K562 (cell line): Measurements from ENCODE around the gene RFLNA. TPM values are rescaled to one million over a fixed set of nuclear protein-coding genes. Genes with fewer than 3 reads are reported as not detected.

Experiments
- ATAC-seq: fragments of 200-7000 bp; cut with Tn5 transposase; 3 replicates; pipeline ENCODE4 v1.9.1; 2020; ENCODE audit warnings: moderate library complexity
- BruUV-seq: library from RNA; stranded (reverse); fragments of 400-500 nt; replicated peaks from 2 replicates; lab custom pipeline; 2021; lab: Mats Ljungman, UMichigan
- CTCF ChIA-PET: fragments of 300-600 bp; formaldehyde crosslinking; extraction: SDS; loops from one replicate; lab custom pipeline; 2021; ENCODE audit warnings: low intra/inter-chr PET ratio; lab: Yijun Ruan, JAX
- POLR2A ChIA-PET: fragments of 300-600, 350-650 bp; sonication (Branson Sonifier 250); formaldehyde crosslinking; extraction: SDS; loops from one replicate; lab custom pipeline; 2021; ENCODE audit warnings: antibody characterized with exemption, inconsistent platforms; lab: Yijun Ruan, JAX
- DNase-seq, 4 experiments: peaks; one replicate each; pipeline versions ENCODE4 v3.0.0 to v3.0.0-alpha.2; 2011 to 2018; ENCODE audit warnings: low spot score in 3 of 4, mixed read lengths in 3 of 4; ENCODE audit errors: extremely low read depth in 1 of 4
- FAIRE-seq: peaks from 2 replicates; lab custom pipeline; 2011; peaks lifted over from hg19 to GRCh38; lab: Jason Lieb, UNC
- H2AFZ ChIP-seq: 2 replicates; pipeline ENCODE4 v1.6.0; 2011; ENCODE audit warnings: low read depth, low read length, control low read depth, inconsistent platforms
- H3K27ac ChIP-seq: fragments of 200-600 bp; 3 replicates; pipeline ENCODE4 v1.8.0; 2011; ENCODE audit warnings: low read depth, mild to moderate bottlenecking, control low read depth, inconsistent platforms, low read length, moderate library complexity, mixed read lengths; ENCODE audit errors: extremely low read depth
- H3K27me3 ChIP-seq, 2 experiments: fragments of 300-600 bp in 1 of 2; 2 replicates in 1 of 2; 3 replicates in 1 of 2; pipeline versions ENCODE4 v1.6.0 to v1.8.0; 2011; ENCODE audit warnings: inconsistent platforms in 2 of 2, low read length in 2 of 2, mild to moderate bottlenecking in 1 of 2, mixed read lengths in 1 of 2, moderate library complexity in 1 of 2; ENCODE audit not compliant: control insufficient read depth in 2 of 2, insufficient read depth in 2 of 2
- H3K36me3 ChIP-seq: fragments of 300-600 bp; 3 replicates; pipeline ENCODE4 v1.8.0; 2011; ENCODE audit warnings: mild to moderate bottlenecking, low read length, inconsistent platforms; ENCODE audit not compliant: control insufficient read depth, insufficient read depth
- H3K4me1 ChIP-seq, 2 experiments: fragments of 200-600 bp in 1 of 2; replicated peaks in 1 of 2; 2 replicates in 1 of 2; 3 replicates in 1 of 2; pipeline versions ENCODE4 v1.5.1 to v1.8.0; 2011; ENCODE audit warnings: inconsistent platforms in 2 of 2, low read length in 2 of 2, mild to moderate bottlenecking in 1 of 2, mixed read lengths in 1 of 2, moderate library complexity in 1 of 2; ENCODE audit not compliant: control insufficient read depth in 2 of 2, insufficient read depth in 2 of 2
- H3K4me2 ChIP-seq: 2 replicates; pipeline ENCODE4 v1.6.1; 2011; ENCODE audit warnings: low read length, control low read depth, inconsistent platforms, mixed read lengths; ENCODE audit not compliant: insufficient read depth
- H3K4me3 ChIP-seq: fragments of 200-600 bp; sonication (generic), shearing (Covaris generic); 2 replicates; pipeline ENCODE4 v1.5.1; 2016; ENCODE audit warnings: control low read depth, inconsistent platforms
- H3K79me2 ChIP-seq: fragments of 200-600 bp; 3 replicates; pipeline ENCODE4 v1.8.0; 2011; ENCODE audit warnings: low read length, inconsistent platforms; ENCODE audit not compliant: control insufficient read depth, insufficient read depth
- H3K9ac ChIP-seq, 2 experiments: 2 replicates each; pipeline versions ENCODE4 v1.6.0 to v1.6.1; 2011; ENCODE audit warnings: low read depth in 2 of 2, low read length in 2 of 2, control low read depth in 1 of 2, inconsistent platforms in 1 of 2, mild to moderate bottlenecking in 1 of 2, mixed read lengths in 1 of 2; ENCODE audit not compliant: insufficient read depth in 1 of 2
- H3K9me1 ChIP-seq: one replicate; pipeline ENCODE4 v1.6.0; 2011; ENCODE audit warnings: inconsistent platforms, mild to moderate bottlenecking, low read length, moderate library complexity; ENCODE audit not compliant: control insufficient read depth, insufficient read depth
- H3K9me3 ChIP-seq: replicated peaks from 2 replicates; pipeline ENCODE4 v1.5.1; 2011; ENCODE audit warnings: low read depth, low read length, inconsistent platforms; ENCODE audit not compliant: control insufficient read depth, insufficient read depth
- H4K20me1 ChIP-seq: replicated peaks from 2 replicates; pipeline ENCODE4 v1.6.1; 2011; ENCODE audit warnings: low read length, inconsistent platforms, mixed read lengths; ENCODE audit not compliant: control insufficient read depth, insufficient read depth
- CC2D1A ChIP-seq: fragments of 450-650 bp; IDR thresholded peaks from 2 replicates; pipeline ENCODE4 v1.6.1; 2017; ENCODE audit warnings: mild to moderate bottlenecking
- CEBPG ChIP-seq, 3 experiments: fragments of 200-800 bp in 1 of 3; sonication (Bioruptor generic) in 1 of 3; sonication (generic) in 1 of 3; formaldehyde crosslinking in 1 of 3; IDR thresholded peaks in 2 of 3; conservative IDR thresholded peaks in 1 of 3; 2 replicates each; pipeline versions ENCODE4 v1.6.1 to v1.8.0; 2016 to 2022; ENCODE audit warnings: missing compliant biosample characterization in 2 of 3, missing genetic modification characterization in 2 of 3, mild to moderate bottlenecking in 1 of 3, missing genetic modification reagents in 1 of 3
- COPS2 ChIP-seq: fragments of 450-650 bp; conservative IDR thresholded peaks from 2 replicates; pipeline ENCODE4 v1.6.1; 2016; ENCODE audit warnings: mild to moderate bottlenecking, moderate library complexity
- EP300 ChIP-seq: IDR thresholded peaks from 2 replicates; pipeline ENCODE4 v1.6.1; 2012; ENCODE audit warnings: low read length, improper control_type of control experiment
- HOXB6 ChIP-seq: fragments of 250-450 bp; sonication (Bioruptor Pico); IDR thresholded peaks from 2 replicates; pipeline ENCODE4 v1.5.1; 2022; ENCODE audit warnings: mild to moderate bottlenecking, borderline replicate concordance
- JUNB ChIP-seq: fragments of 450-650 bp; formaldehyde crosslinking; conservative IDR thresholded peaks from 2 replicates; pipeline ENCODE4 v1.4.0; 2020; ENCODE audit warnings: mild to moderate bottlenecking
- KLF16 ChIP-seq: IDR thresholded peaks from 2 replicates; pipeline ENCODE4 v1.6.1; 2016; ENCODE audit warnings: antibody characterized with exemption
- NCOA4 ChIP-seq: fragments of 450-650 bp; IDR thresholded peaks from 2 replicates; pipeline ENCODE4 v1.6.1; 2018; ENCODE audit warnings: mild to moderate bottlenecking; ENCODE audit not compliant: partially characterized antibody
- ZNF311 ChIP-seq: fragments of 250-450 bp; sonication (Bioruptor Pico); IDR thresholded peaks from 2 replicates; pipeline ENCODE4 v1.4.0; 2020; ENCODE audit warnings: mild to moderate bottlenecking, moderate library complexity
- ZNF551 ChIP-seq: fragments of 250-450 bp; sonication (Bioruptor Pico); IDR thresholded peaks from 2 replicates; pipeline ENCODE4 v1.5.0; 2021; ENCODE audit warnings: mild to moderate bottlenecking, moderate library complexity
- ZNF778 ChIP-seq: fragments of 450-650 bp; formaldehyde crosslinking; IDR thresholded peaks from 2 replicates; pipeline ENCODE4 v1.4.0; 2020; ENCODE audit warnings: mild to moderate bottlenecking, moderate library complexity
- WGBS: fragments of 100-300 bp; shearing (Covaris generic); methylation state at CpG from one replicate; pipeline ENCODE4 v1.1.6; 2016; ENCODE audit warnings: low coverage, mixed read lengths; ENCODE audit not compliant: insufficient coverage; ENCODE audit errors: missing lambda C conversion rate; 5-methylcytosine and 5-hydroxymethylcytosine counted together
- in situ Hi-C: fragments of 300-500 bp; cut with MboI; formaldehyde crosslinking; loops from 4 replicates; pipeline ENCODE4 v1.15.0; 2018; ENCODE audit warnings: inconsistent platforms, mixed read lengths
- intact Hi-C: fragments of 100-400 bp; cut with micrococcal nuclease; formaldehyde crosslinking; loops from 2 replicates; pipeline ENCODE4 v1.14.2; 2022
- polyA plus RNA-seq, 8 experiments: library from polyadenylated mRNA; depleted of rRNA in 4 of 8; stranded (reverse) in 5 of 8; unstranded in 3 of 8; fragments of >200 nt; fragmentation: Nextera tagmentation in 2 of 8; fragmentation: Illumina TruSeq in 1 of 8; extraction: Ambion mirVana in 2 of 8; extraction: Trizol in 1 of 8; gene quantifications; 2 replicates each; pipeline versions ENCODE4 v1.2.1 to v1.2.3, GENCODE V29; 2011 to 2014; ENCODE audit warnings: inconsistent platforms in 1 of 8, missing spikeins in 1 of 8
- total RNA-seq, 7 experiments: library from RNA; depleted of rRNA in 6 of 7; stranded (reverse); fragments of >200 nt in 6 of 7; fragmentation: Illumina TruSeq in 2 of 7; extraction: Trizol in 2 of 7; gene quantifications; 2 replicates each; pipeline versions ENCODE4 v1.2.1 to v1.2.3, GENCODE V29; 2011 to 2021; ENCODE audit warnings: low replicate concordance in 1 of 7
- TF ChIP-seq, protein P1 (sequence below): fragments of 450-650 bp; formaldehyde crosslinking; IDR thresholded peaks from 2 replicates; pipeline ENCODE4 v1.4.0; 2020; ENCODE audit warnings: mild to moderate bottlenecking
- TF ChIP-seq, protein P2 (sequence below): fragments of 200-800 bp; sonication (Bioruptor generic); IDR thresholded peaks from 2 replicates; pipeline ENCODE4 v1.6.1; 2016; ENCODE audit warnings: missing genetic modification characterization, missing compliant biosample characterization

Gene RFLNA
- total and polyA plus RNA-seq, 9 of the 15 experiments (the other 6 are each of a cell fraction or from before 2014, with no cell fraction given), result not detected

DNA sequence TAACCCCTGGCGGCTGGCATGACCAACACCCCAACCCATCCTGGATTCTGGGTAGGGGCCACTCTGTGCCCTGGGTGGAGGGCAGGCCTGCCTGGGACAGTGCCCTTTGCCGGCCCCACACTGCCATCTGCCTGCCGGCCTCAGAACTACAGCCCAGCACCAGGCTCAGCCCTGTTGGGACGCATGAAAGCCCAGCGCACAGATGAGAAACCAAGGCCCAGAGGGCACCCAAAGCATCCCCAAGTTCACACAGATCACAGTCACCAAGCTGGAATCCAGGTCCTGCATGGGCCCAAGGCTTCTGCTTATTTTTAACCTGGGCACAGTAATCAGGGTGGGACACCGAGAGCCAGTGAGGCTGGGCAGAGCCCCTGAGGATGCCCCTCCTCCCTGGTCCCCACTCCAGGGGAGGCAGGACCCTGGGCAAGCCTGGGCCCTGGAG lies 26.2 kb downstream of the RFLNA start (continued):
- TF ChIP-seq, protein P1, sequence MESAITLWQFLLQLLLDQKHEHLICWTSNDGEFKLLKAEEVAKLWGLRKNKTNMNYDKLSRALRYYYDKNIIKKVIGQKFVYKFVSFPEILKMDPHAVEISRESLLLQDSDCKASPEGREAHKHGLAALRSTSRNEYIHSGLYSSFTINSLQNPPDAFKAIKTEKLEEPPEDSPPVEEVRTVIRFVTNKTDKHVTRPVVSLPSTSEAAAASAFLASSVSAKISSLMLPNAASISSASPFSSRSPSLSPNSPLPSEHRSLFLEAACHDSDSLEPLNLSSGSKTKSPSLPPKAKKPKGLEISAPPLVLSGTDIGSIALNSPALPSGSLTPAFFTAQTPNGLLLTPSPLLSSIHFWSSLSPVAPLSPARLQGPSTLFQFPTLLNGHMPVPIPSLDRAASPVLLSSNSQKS (CRISPR knock-in tag), result no peak

DNA sequence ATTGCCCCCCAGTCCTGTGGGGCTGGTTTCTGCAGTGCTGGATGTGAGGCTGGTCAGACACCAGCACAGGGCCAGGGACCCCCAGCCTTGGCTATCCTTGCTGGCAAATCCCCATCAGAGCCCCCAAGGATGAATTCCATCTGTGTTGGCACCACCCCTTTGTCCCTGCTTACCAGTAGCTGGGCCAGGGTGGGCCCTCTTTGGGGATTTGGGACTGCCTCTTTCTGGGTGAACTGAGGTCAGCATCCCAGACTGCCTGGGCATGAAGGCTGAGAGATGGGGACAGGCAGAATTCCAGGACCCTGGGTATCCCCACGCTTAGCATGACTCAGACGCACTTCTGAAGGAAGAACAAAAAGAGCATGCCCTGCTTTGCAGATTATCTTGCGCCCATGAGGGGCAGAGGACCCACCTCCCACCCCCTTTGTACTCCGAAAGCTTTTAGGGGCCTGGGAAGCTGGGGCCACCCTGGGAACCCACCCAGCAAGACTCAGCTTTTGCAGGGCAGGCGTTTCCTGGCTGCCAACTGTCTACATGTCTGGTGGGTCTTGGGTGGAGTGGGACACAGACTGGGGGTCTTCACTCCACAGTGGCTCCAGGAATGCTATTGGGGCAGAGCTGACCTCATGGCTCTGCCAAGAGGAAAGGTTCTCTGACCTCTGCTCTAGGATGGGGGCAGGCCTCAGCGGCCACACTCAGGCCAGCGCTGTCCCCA lies 26.8 kb downstream of the RFLNA start:
- H3K4me3 ChIP-seq, result no peak overlapping the region
- ATAC-seq (no peak), DNase-seq (no peak), FAIRE-seq (no peak)
- no peak overlapping the region for H3K27ac ChIP-seq
- TF ChIP-seq NCOA4, result no peak
- no peak for TF ChIP-seq COPS2
- TF ChIP-seq KLF16, result no peak
- no peak for TF ChIP-seq ZNF311 (CRISPR knock-in tag)
- no peak for TF ChIP-seq CEBPG (CRISPR knock-in tag; IDR thresholded peaks at IDR 0.05)
- no peak for TF ChIP-seq CEBPG (tag; conservative IDR thresholded peaks at IDR 0.05 in 1 of 2, IDR thresholded peaks at IDR 0.05 in 1 of 2)
- TF ChIP-seq EP300, result no peak
- no peak for TF ChIP-seq ZNF551 (CRISPR knock-in tag)
- no peak for TF ChIP-seq JUNB (CRISPR knock-in tag)
- TF ChIP-seq CC2D1A, result no peak
- TF ChIP-seq, protein P2, sequence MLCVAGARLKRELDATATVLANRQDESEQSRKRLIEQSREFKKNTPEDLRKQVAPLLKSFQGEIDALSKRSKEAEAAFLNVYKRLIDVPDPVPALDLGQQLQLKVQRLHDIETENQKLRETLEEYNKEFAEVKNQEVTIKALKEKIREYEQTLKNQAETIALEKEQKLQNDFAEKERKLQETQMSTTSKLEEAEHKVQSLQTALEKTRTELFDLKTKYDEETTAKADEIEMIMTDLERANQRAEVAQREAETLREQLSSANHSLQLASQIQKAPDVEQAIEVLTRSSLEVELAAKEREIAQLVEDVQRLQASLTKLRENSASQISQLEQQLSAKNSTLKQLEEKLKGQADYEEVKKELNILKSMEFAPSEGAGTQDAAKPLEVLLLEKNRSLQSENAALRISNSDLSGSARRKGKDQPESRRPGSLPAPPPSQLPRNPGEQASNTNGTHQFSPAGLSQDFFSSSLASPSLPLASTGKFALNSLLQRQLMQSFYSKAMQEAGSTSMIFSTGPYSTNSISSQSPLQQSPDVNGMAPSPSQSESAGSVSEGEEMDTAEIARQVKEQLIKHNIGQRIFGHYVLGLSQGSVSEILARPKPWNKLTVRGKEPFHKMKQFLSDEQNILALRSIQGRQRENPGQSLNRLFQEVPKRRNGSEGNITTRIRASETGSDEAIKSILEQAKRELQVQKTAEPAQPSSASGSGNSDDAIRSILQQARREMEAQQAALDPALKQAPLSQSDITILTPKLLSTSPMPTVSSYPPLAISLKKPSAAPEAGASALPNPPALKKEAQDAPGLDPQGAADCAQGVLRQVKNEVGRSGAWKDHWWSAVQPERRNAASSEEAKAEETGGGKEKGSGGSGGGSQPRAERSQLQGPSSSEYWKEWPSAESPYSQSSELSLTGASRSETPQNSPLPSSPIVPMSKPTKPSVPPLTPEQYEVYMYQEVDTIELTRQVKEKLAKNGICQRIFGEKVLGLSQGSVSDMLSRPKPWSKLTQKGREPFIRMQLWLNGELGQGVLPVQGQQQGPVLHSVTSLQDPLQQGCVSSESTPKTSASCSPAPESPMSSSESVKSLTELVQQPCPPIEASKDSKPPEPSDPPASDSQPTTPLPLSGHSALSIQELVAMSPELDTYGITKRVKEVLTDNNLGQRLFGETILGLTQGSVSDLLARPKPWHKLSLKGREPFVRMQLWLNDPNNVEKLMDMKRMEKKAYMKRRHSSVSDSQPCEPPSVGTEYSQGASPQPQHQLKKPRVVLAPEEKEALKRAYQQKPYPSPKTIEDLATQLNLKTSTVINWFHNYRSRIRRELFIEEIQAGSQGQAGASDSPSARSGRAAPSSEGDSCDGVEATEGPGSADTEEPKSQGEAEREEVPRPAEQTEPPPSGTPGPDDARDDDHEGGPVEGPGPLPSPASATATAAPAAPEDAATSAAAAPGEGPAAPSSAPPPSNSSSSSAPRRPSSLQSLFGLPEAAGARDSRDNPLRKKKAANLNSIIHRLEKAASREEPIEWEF (CRISPR knock-in tag), result no peak
- TF ChIP-seq ZNF778 (CRISPR knock-in tag), result no peak
- TF ChIP-seq HOXB6, result no peak
- 0 out of 2 replicates have a peak, but pooled peaks cover 1% of the 10 kb centered on the region for H4K20me1 ChIP-seq
- no TSS peak for BruUV-seq
- 55% methylated on average over 7 of the region's 7 CpGs for WGBS
- H3K9me1 ChIP-seq, result peaks cover 3% of the 10 kb centered on the region
- peaks cover 17 to 28% of the 10 kb centered on the region in 2 experiments; a peak in 3 of 5 replicates for H3K27me3 ChIP-seq
- POLR2A ChIA-PET, result interaction anchor here (0.7 kb wide), 1 partner anchor 268 kb away, joined by 3 read pairs; no protein-coding TSS in a partner anchor
- H3K9me3 ChIP-seq, result peaks cover 12% of the 10 kb centered on the region
- no peaks in the 10 kb centered on the region for H3K79me2 ChIP-seq
- H3K36me3 ChIP-seq, result peaks cover 24% of the 10 kb centered on the region; the same call in 2 of the 3 replicates
- no peak overlapping the region for H3K9ac ChIP-seq
- intact Hi-C loops, result loop anchor here (1.0 to 10.0 kb wide), 3 partner anchors 159 to 363 kb away; no protein-coding TSS in a partner anchor
- in situ Hi-C loops, result no loop called here
- H2AFZ ChIP-seq, result no peak overlapping the region
- H3K4me1 ChIP-seq, result no peaks in the 10 kb centered on the region
- no peak overlapping the region for H3K4me2 ChIP-seq
- CTCF ChIA-PET, result interaction anchor here (0.5 to 4.0 kb wide), 4 partner anchors 62 to 285 kb away, joined by 3 to 32 read pairs (median 5); no protein-coding TSS in a partner anchor
